K562 (cell line): Measurements from ENCODE around the gene PYCR2. TPM values are rescaled to one million over a fixed set of nuclear protein-coding genes. Genes with fewer than 3 reads are reported as not detected.

Experiments used
- ATAC-seq: fragments of 200-7000 bp; cut with Tn5 transposase; 3 replicates; pipeline ENCODE4 v1.9.1; 2020; ENCODE audit warnings: moderate library complexity
- BruUV-seq: library from RNA; stranded (reverse); fragments of 400-500 nt; replicated peaks from 2 replicates; lab custom pipeline; 2021; lab: Mats Ljungman, UMichigan
- CTCF ChIA-PET: fragments of 300-600 bp; formaldehyde crosslinking; extraction: SDS; loops from one replicate; lab custom pipeline; 2021; ENCODE audit warnings: low intra/inter-chr PET ratio; lab: Yijun Ruan, JAX
- POLR2A ChIA-PET: fragments of 300-600, 350-650 bp; sonication (Branson Sonifier 250); formaldehyde crosslinking; extraction: SDS; loops from one replicate; lab custom pipeline; 2021; ENCODE audit warnings: antibody characterized with exemption, inconsistent platforms; lab: Yijun Ruan, JAX
- DNase-seq, 4 experiments: peaks; one replicate each; pipeline versions ENCODE4 v3.0.0 to v3.0.0-alpha.2; 2011 to 2018; ENCODE audit warnings: low spot score in 3 of 4, mixed read lengths in 3 of 4; ENCODE audit errors: extremely low read depth in 1 of 4
- FAIRE-seq: peaks from 2 replicates; lab custom pipeline; 2011; peaks lifted over from hg19 to GRCh38; lab: Jason Lieb, UNC
- H2AFZ ChIP-seq: 2 replicates; pipeline ENCODE4 v1.6.0; 2011; ENCODE audit warnings: low read depth, low read length, control low read depth, inconsistent platforms
- H3K27ac ChIP-seq: fragments of 200-600 bp; 3 replicates; pipeline ENCODE4 v1.8.0; 2011; ENCODE audit warnings: low read depth, mild to moderate bottlenecking, control low read depth, inconsistent platforms, low read length, moderate library complexity, mixed read lengths; ENCODE audit errors: extremely low read depth
- H3K27me3 ChIP-seq, 2 experiments: fragments of 300-600 bp in 1 of 2; 2 replicates in 1 of 2; 3 replicates in 1 of 2; pipeline versions ENCODE4 v1.6.0 to v1.8.0; 2011; ENCODE audit warnings: inconsistent platforms in 2 of 2, low read length in 2 of 2, mild to moderate bottlenecking in 1 of 2, mixed read lengths in 1 of 2, moderate library complexity in 1 of 2; ENCODE audit not compliant: control insufficient read depth in 2 of 2, insufficient read depth in 2 of 2
- H3K36me3 ChIP-seq: fragments of 300-600 bp; 3 replicates; pipeline ENCODE4 v1.8.0; 2011; ENCODE audit warnings: mild to moderate bottlenecking, low read length, inconsistent platforms; ENCODE audit not compliant: control insufficient read depth, insufficient read depth
- H3K4me1 ChIP-seq, 2 experiments: fragments of 200-600 bp in 1 of 2; replicated peaks in 1 of 2; 2 replicates in 1 of 2; 3 replicates in 1 of 2; pipeline versions ENCODE4 v1.5.1 to v1.8.0; 2011; ENCODE audit warnings: inconsistent platforms in 2 of 2, low read length in 2 of 2, mild to moderate bottlenecking in 1 of 2, mixed read lengths in 1 of 2, moderate library complexity in 1 of 2; ENCODE audit not compliant: control insufficient read depth in 2 of 2, insufficient read depth in 2 of 2
- H3K4me2 ChIP-seq: 2 replicates; pipeline ENCODE4 v1.6.1; 2011; ENCODE audit warnings: low read length, control low read depth, inconsistent platforms, mixed read lengths; ENCODE audit not compliant: insufficient read depth
- H3K4me3 ChIP-seq: fragments of 200-600 bp; sonication (generic), shearing (Covaris generic); 2 replicates; pipeline ENCODE4 v1.5.1; 2016; ENCODE audit warnings: control low read depth, inconsistent platforms
- H3K79me2 ChIP-seq: fragments of 200-600 bp; 3 replicates; pipeline ENCODE4 v1.8.0; 2011; ENCODE audit warnings: low read length, inconsistent platforms; ENCODE audit not compliant: control insufficient read depth, insufficient read depth
- H3K9ac ChIP-seq, 2 experiments: 2 replicates each; pipeline versions ENCODE4 v1.6.0 to v1.6.1; 2011; ENCODE audit warnings: low read depth in 2 of 2, low read length in 2 of 2, control low read depth in 1 of 2, inconsistent platforms in 1 of 2, mild to moderate bottlenecking in 1 of 2, mixed read lengths in 1 of 2; ENCODE audit not compliant: insufficient read depth in 1 of 2
- H3K9me1 ChIP-seq: one replicate; pipeline ENCODE4 v1.6.0; 2011; ENCODE audit warnings: inconsistent platforms, mild to moderate bottlenecking, low read length, moderate library complexity; ENCODE audit not compliant: control insufficient read depth, insufficient read depth
- H3K9me3 ChIP-seq: replicated peaks from 2 replicates; pipeline ENCODE4 v1.5.1; 2011; ENCODE audit warnings: low read depth, low read length, inconsistent platforms; ENCODE audit not compliant: control insufficient read depth, insufficient read depth
- H4K20me1 ChIP-seq: replicated peaks from 2 replicates; pipeline ENCODE4 v1.6.1; 2011; ENCODE audit warnings: low read length, inconsistent platforms, mixed read lengths; ENCODE audit not compliant: control insufficient read depth, insufficient read depth
- ARNT ChIP-seq, 2 experiments: fragments of 450-650 bp; IDR thresholded peaks; 2 replicates each; pipeline ENCODE4 v1.6.1; 2016; ENCODE audit warnings: mild to moderate bottlenecking in 1 of 2
- ATF3 ChIP-seq, 2 experiments: fragments of 450-650 bp in 1 of 2; sonication (generic) in 1 of 2; formaldehyde crosslinking in 1 of 2; IDR thresholded peaks in 1 of 2; conservative IDR thresholded peaks in 1 of 2; 2 replicates each; pipeline versions ENCODE4 v1.6.1 to v1.8.1; 2016 to 2023; ENCODE audit warnings: mild to moderate bottlenecking in 2 of 2, moderate library complexity in 2 of 2, inconsistent platforms in 1 of 2, missing genetic modification reagents in 1 of 2
- CBFA2T2 ChIP-seq: fragments of 450-650 bp; conservative IDR thresholded peaks from 2 replicates; pipeline ENCODE4 v1.6.1; 2017; ENCODE audit warnings: mild to moderate bottlenecking
- CBFA2T3 ChIP-seq: fragments of 450-650 bp; IDR thresholded peaks from 2 replicates; pipeline ENCODE4 v1.6.1; 2017
- CREB1 ChIP-seq, 2 experiments: sonication (generic) in 1 of 2; formaldehyde crosslinking in 1 of 2; IDR thresholded peaks; 2 replicates each; pipeline versions ENCODE4 v1.6.1 to v1.8.0; 2012 to 2022; ENCODE audit warnings: inconsistent platforms in 1 of 2, mild to moderate bottlenecking in 1 of 2, missing genetic modification reagents in 1 of 2, moderate library complexity in 1 of 2
- DIDO1 ChIP-seq: fragments of 450-650 bp; IDR thresholded peaks from 2 replicates; pipeline ENCODE4 v1.6.1; 2016; ENCODE audit warnings: low read depth, missing biosample characterization, missing genetic modification characterization
- EGR1 ChIP-seq: fragments of 450-650 bp; conservative IDR thresholded peaks from 2 replicates; pipeline ENCODE4 v1.6.1; 2017; ENCODE audit warnings: mild to moderate bottlenecking
- ETV5 ChIP-seq: sonication (generic); formaldehyde crosslinking; IDR thresholded peaks from 2 replicates; pipeline ENCODE4 v1.4.0; 2020; ENCODE audit warnings: low read depth, mild to moderate bottlenecking, missing genetic modification reagents
- FOXA1 ChIP-seq: fragments of 450-650 bp; IDR thresholded peaks from 2 replicates; pipeline ENCODE4 v1.6.1; 2016; ENCODE audit warnings: mild to moderate bottlenecking, borderline replicate concordance
- PHF20 ChIP-seq: fragments of 450-650 bp; IDR thresholded peaks from 2 replicates; pipeline ENCODE4 v1.6.1; 2018; ENCODE audit not compliant: partially characterized antibody
- ZC3H8 ChIP-seq: fragments of 450-650 bp; IDR thresholded peaks from 2 replicates; pipeline ENCODE4 v1.6.1; 2017
- ZNF589 ChIP-seq: fragments of 200-800 bp; sonication (Bioruptor generic); IDR thresholded peaks from 2 replicates; pipeline ENCODE4 v1.6.1; 2016; ENCODE audit warnings: low read depth, missing genetic modification characterization, missing compliant biosample characterization
- WGBS: fragments of 100-300 bp; shearing (Covaris generic); methylation state at CpG from one replicate; pipeline ENCODE4 v1.1.6; 2016; ENCODE audit warnings: low coverage, mixed read lengths; ENCODE audit not compliant: insufficient coverage; ENCODE audit errors: missing lambda C conversion rate; 5-methylcytosine and 5-hydroxymethylcytosine counted together
- in situ Hi-C: fragments of 300-500 bp; cut with MboI; formaldehyde crosslinking; loops from 4 replicates; pipeline ENCODE4 v1.15.0; 2018; ENCODE audit warnings: inconsistent platforms, mixed read lengths
- intact Hi-C: fragments of 100-400 bp; cut with micrococcal nuclease; formaldehyde crosslinking; loops from 2 replicates; pipeline ENCODE4 v1.14.2; 2022
- polyA plus RNA-seq, 8 experiments: library from polyadenylated mRNA; depleted of rRNA in 4 of 8; stranded (reverse) in 5 of 8; unstranded in 3 of 8; fragments of >200 nt; fragmentation: Nextera tagmentation in 2 of 8; fragmentation: Illumina TruSeq in 1 of 8; extraction: Ambion mirVana in 2 of 8; extraction: Trizol in 1 of 8; gene quantifications; 2 replicates each; pipeline versions ENCODE4 v1.2.1 to v1.2.3, GENCODE V29; 2011 to 2014; ENCODE audit warnings: inconsistent platforms in 1 of 8, missing spikeins in 1 of 8
- total RNA-seq, 7 experiments: library from RNA; depleted of rRNA in 6 of 7; stranded (reverse); fragments of >200 nt in 6 of 7; fragmentation: Illumina TruSeq in 2 of 7; extraction: Trizol in 2 of 7; gene quantifications; 2 replicates each; pipeline versions ENCODE4 v1.2.1 to v1.2.3, GENCODE V29; 2011 to 2021; ENCODE audit warnings: low replicate concordance in 1 of 7
- TF ChIP-seq, protein P1 (sequence below): fragments of 250-450 bp; sonication (Bioruptor Pico); IDR thresholded peaks from 2 replicates; pipeline ENCODE4 v1.5.0; 2021; ENCODE audit warnings: mild to moderate bottlenecking, borderline replicate concordance
- TF ChIP-seq, protein P2 (sequence below): fragments of 450-650 bp; IDR thresholded peaks from 2 replicates; pipeline ENCODE4 v1.6.1; 2018; ENCODE audit warnings: mild to moderate bottlenecking, low read depth; ENCODE audit not compliant: partially characterized antibody

PYCR2 gene
- total and polyA plus RNA-seq, 9 of the 15 experiments (the other 6 are each of a cell fraction or from before 2014, with no cell fraction given) = 5.5 to 219 (median 127) TPM

DNA sequence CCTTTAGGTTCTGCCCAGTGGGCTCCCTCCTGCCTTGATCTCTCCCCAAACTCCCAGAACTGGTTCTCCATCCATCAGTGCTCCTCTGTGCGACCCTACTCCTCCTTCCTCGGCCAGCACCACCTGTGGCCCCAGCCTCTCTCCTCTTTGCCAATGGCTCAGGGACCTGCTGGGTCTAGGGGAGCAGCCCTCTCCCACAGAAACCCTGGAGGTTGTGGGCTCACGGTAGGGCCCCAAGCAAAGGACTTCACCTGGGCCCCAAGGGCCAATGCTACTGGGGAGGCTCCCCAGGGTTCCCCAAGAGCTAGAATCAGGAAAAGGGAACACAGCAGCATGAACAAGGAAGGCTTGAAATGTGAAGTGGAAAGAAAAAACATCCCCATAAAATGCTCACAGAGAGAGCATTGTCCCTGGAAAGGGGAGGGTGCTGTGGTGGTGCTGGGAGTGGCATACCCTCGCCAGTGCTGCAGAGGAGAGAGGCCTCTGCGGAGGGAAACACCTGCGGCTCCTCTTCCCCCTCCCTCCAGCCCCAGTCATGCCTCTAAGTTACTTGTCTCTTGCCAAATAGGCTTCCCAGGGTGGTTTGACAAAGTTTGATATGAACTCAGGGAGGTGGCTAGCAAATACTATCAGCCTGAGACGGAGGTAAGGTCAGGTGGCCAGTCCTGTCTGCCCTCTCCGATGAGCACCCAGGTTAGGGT lies 44.4 kb downstream of the PYCR2 start:
- FAIRE-seq (peak; percentile 19), ATAC-seq (no peak), DNase-seq (peak in 2 of 4 experiments; percentile 34 to 53)
- Histone ChIP-seq H3K27me3 (no peaks in the 10 kb centered on the region), H4K20me1 (peaks cover 17% of the 10 kb centered on the region; the same call in 1 of the 2 replicates), H3K9me3 (no peaks in the 10 kb centered on the region), H3K4me1 (peaks cover 23 to 50% of the 10 kb centered on the region in 2 experiments; a peak in 4 of 5 replicates), H3K9me1 (peaks cover 6% of the 10 kb centered on the region), H3K27ac (no peak overlapping the region), H3K4me3 (no peak overlapping the region), H2AFZ (no peak overlapping the region), H3K36me3 (peaks cover 53% of the 10 kb centered on the region; the same call in 2 of the 3 replicates), H3K4me2 (peak overlapping the region; percentile 97), H3K79me2 (peaks cover 48% of the 10 kb centered on the region), H3K9ac (peak overlapping the region in 1 of 2 experiments; percentile 83; a peak in 2 of 4 replicates)
- ChIA-PET POLR2A (interaction anchor here (0.7 to 4.1 kb wide), 5 partner anchors 8 to 117 kb away, joined by 3 to 37 read pairs (median 3); no protein-coding TSS in a partner anchor), CTCF (interaction anchor here (0.6 kb wide), 1 partner anchor 97 kb away, joined by 4 read pairs; no protein-coding TSS in a partner anchor)
- WGBS = 52% methylated on average over 7 of the region's 8 CpGs
- BruUV-seq = no TSS peak
- in situ Hi-C loops = loop anchor here (5.0 kb wide), 1 partner anchor 78 kb away; no protein-coding TSS in a partner anchor
- intact Hi-C loops = loop anchor here (5.0 kb wide), 2 partner anchors 83 to 243 kb away; no protein-coding TSS in a partner anchor
- TF ChIP-seq, protein P1, sequence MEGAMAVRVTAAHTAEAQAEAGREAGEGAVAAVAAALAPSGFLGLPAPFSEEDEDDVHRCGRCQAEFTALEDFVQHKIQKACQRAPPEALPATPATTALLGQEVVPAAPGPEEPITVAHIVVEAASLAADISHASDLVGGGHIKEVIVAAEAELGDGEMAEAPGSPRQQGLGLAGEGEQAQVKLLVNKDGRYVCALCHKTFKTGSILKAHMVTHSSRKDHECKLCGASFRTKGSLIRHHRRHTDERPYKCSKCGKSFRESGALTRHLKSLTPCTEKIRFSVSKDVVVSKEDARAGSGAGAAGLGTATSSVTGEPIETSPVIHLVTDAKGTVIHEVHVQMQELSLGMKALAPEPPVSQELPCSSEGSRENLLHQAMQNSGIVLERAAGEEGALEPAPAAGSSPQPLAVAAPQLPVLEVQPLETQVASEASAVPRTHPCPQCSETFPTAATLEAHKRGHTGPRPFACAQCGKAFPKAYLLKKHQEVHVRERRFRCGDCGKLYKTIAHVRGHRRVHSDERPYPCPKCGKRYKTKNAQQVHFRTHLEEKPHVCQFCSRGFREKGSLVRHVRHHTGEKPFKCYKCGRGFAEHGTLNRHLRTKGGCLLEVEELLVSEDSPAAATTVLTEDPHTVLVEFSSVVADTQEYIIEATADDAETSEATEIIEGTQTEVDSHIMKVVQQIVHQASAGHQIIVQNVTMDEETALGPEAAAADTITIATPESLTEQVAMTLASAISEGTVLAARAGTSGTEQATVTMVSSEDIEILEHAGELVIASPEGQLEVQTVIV (CRISPR knock-in tag) = no peak
- TF ChIP-seq ZC3H8 (no peak), CBFA2T3 (peak; percentile 60), ZNF589 (CRISPR knock-in tag) (no peak), ETV5 (CRISPR knock-in tag) (0 out of 2 replicates have a peak, but pooled peaks have one; percentile 6), FOXA1 (no peak), CBFA2T2 (peak; percentile 46; the same call in 1 of the 2 replicates), ARNT (IDR thresholded peaks at IDR 0.05) (no peak), ATF3 (IDR thresholded peaks at IDR 0.05) (no peak), ATF3 (CRISPR knock-in tag; conservative IDR thresholded peaks at IDR 0.05) (no peak), EGR1 (no peak), PHF20 (no peak), CREB1 (IDR thresholded peaks at IDR 0.05) (no peak), CREB1 (CRISPR knock-in tag; IDR thresholded peaks at IDR 0.05) (no peak), DIDO1 (tag) (no peak)
- TF ChIP-seq, protein P2, sequence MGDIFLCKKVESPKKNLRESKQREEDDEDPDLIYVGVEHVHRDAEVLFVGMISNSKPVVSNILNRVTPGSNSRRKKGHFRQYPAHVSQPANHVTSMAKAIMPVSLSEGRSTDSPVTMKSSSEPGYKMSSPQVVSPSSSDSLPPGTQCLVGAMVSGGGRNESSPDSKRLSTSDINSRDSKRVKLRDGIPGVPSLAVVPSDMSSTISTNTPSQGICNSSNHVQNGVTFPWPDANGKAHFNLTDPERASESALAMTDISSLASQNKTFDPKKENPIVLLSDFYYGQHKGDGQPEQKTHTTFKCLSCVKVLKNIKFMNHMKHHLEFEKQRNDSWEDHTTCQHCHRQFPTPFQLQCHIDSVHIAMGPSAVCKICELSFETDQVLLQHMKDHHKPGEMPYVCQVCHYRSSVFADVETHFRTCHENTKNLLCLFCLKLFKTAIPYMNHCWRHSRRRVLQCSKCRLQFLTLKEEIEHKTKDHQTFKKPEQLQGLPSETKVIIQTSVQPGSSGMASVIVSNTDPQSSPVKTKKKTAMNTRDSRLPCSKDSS = no peak
